ENCODE data around the gene CORO1C. TPM values are rescaled to one million over a fixed set of nuclear protein-coding genes. Genes with fewer than 3 reads are reported as not detected.

Gene CORO1C
- total RNA-seq, 3 donors from 2014 or later: 41.3 to 59.7 (median 47.7) TPM

DNA sequence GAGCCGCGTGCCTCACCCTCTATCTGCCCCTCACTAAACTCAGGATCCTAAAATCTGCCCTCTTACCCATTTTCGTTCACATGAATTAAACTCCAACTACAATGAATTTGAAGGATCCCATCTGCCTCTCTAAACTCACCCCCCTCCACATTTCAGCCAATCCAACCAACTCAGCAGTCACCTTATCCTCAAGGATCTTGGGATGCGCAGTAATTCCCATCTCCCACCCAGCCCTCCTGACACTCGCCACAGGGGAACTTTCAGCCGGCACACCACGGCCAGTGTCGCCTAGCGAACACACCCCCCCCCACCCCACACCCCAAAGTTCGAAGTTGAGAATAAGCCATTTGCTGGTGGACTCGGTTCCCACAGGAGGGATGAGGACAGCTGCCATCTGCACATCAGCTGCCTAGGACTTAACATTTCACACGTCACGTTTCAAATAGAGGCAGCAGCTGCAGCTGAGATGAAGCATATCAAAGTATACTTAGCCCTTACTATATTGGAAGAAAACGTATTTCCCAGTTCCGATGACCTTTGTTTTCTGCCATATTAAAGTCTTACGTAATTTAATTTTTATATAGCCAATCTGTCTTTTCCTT lies 88.9 kb downstream of the CORO1C start:
- DNase-seq (no peak), ATAC-seq (no peak)
- Mint-ChIP-seq H3K36me3 (ENCODE audit: insufficient read depth) (no peaks in the 10 kb centered on the region), H3K9me3 (no peaks in the 10 kb centered on the region), H3K4me1 (ENCODE audit: low read depth) (peaks cover 33% of the 10 kb centered on the region), H3K4me3 (no peak overlapping the region), H3K27me3 (ENCODE audit: low read depth) (no peaks in the 10 kb centered on the region)

DNA sequence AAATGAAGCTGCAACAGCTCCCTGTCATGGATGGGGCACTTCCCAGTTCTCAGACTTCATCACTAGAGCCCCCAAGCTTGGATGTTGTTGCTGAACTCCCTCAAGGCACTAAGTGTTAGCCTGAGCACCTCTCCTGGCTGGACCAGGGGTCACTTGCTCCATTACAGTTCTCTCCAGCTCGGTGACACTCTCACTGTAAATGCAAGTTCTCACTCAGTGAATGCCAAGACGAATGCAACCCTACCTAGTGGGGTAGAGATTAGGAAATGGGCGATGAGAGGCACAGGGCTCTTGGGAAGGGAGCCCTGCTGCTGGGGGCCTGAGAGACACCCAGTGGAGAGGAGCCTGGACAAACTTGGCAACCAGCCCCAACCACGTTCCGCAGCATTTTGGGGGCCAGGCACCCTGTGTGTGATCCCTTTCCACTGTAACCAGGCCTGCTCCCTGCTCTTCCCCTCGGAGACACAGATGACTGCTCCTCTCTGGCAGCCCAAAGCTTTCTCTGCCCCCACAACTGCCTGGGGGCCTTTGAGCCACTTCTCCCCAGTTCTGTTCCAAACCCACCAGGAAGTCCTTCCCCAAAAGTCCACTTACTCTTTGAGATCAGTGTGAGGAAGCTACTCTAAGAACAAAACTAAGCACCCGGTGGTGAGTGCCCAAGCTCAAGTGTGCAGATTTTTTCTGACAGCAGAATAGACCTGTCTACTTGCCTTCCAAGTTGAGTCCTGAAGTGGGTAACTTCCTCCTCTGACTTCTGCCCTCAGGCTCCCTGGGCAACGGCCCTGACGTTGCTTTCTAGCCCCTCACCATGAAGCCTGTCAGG lies 89.7 kb downstream of the CORO1C start:
- ATAC-seq (no peak), DNase-seq (no peak)
- no peaks in the 10 kb centered on the region for H3K9me3 Mint-ChIP-seq
- H3K27me3 Mint-ChIP-seq (ENCODE audit: low read depth): no peaks in the 10 kb centered on the region
- no peak overlapping the region for H3K4me3 Mint-ChIP-seq
- peaks cover 34% of the 10 kb centered on the region for H3K4me1 Mint-ChIP-seq (ENCODE audit: low read depth)
- no peaks in the 10 kb centered on the region for H3K36me3 Mint-ChIP-seq (ENCODE audit: insufficient read depth)

DNA sequence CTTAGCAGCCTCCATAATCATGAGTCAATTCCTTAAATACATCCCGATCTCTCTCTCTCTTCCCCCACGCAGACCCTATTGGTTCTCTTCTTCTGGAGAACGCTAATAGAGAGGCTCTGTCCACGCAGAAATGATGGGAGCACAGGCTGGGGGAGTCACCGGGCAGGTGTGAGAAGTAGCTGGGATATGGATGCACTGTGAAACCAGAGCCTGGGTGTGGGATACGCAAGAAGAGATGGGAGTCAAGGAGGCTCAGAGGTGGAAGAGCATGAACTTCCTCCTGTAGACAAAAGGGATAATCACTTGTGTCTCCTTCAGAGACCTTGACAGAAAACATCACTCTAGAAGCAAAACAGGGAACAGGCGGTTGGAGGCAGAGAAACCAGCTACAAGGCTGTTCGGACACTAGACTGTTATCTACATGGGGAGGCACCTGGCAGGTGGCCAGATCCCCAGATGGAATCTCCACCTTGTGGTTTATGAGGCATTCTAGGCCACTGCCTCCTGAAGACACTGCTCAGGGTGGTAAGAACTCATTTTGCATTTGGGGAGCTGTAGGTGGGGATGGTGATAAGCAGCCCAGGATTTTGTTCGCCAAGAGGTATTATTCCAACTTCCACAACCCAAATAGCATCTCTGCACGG lies 90.4 kb downstream of the CORO1C start:
- no peak for DNase-seq
- Mint-ChIP-seq H3K27me3 (ENCODE audit: low read depth) (no peaks in the 10 kb centered on the region), H3K4me3 (no peak overlapping the region), H3K9me3 (no peaks in the 10 kb centered on the region), H3K36me3 (ENCODE audit: insufficient read depth) (no peaks in the 10 kb centered on the region), H3K4me1 (ENCODE audit: low read depth) (peaks cover 33% of the 10 kb centered on the region)
- ATAC-seq: no peak

GRCh38 chr12:108638997-108639822 lies 92.1 kb downstream of the CORO1C start:
- no peak overlapping the region for H3K4me3 Mint-ChIP-seq
- peaks cover 40% of the 10 kb centered on the region for H3K4me1 Mint-ChIP-seq (ENCODE audit: low read depth)
- H3K27me3 Mint-ChIP-seq (ENCODE audit: low read depth): no peaks in the 10 kb centered on the region
- no peak for ATAC-seq
- DNase-seq: no peak
- no peaks in the 10 kb centered on the region for H3K9me3 Mint-ChIP-seq
- H3K36me3 Mint-ChIP-seq (ENCODE audit: insufficient read depth): no peaks in the 10 kb centered on the region

GRCh38 chr12:108638141-108638827 lies 93.0 kb downstream of the CORO1C start:
- H3K27me3 Mint-ChIP-seq (ENCODE audit: low read depth): no peaks in the 10 kb centered on the region
- DNase-seq (no peak), ATAC-seq (no peak)
- no peaks in the 10 kb centered on the region for H3K9me3 Mint-ChIP-seq
- peaks cover 49% of the 10 kb centered on the region for H3K4me1 Mint-ChIP-seq (ENCODE audit: low read depth)
- no peak overlapping the region for H3K4me3 Mint-ChIP-seq
- no peaks in the 10 kb centered on the region for H3K36me3 Mint-ChIP-seq (ENCODE audit: insufficient read depth)

- H3K4me3 Mint-ChIP-seq: no peak overlapping the region
- ATAC-seq (no peak), DNase-seq (no peak)
- no peaks in the 10 kb centered on the region for H3K9me3 Mint-ChIP-seq
- no peaks in the 10 kb centered on the region for H3K27me3 Mint-ChIP-seq (ENCODE audit: low read depth)
- peaks cover 55% of the 10 kb centered on the region for H3K4me1 Mint-ChIP-seq (ENCODE audit: low read depth)
- H3K36me3 Mint-ChIP-seq (ENCODE audit: insufficient read depth): no peaks in the 10 kb centered on the region
These were observed 93.9 kb downstream of the CORO1C start for GRCh38 chr12:108637222-108637971.

DNA sequence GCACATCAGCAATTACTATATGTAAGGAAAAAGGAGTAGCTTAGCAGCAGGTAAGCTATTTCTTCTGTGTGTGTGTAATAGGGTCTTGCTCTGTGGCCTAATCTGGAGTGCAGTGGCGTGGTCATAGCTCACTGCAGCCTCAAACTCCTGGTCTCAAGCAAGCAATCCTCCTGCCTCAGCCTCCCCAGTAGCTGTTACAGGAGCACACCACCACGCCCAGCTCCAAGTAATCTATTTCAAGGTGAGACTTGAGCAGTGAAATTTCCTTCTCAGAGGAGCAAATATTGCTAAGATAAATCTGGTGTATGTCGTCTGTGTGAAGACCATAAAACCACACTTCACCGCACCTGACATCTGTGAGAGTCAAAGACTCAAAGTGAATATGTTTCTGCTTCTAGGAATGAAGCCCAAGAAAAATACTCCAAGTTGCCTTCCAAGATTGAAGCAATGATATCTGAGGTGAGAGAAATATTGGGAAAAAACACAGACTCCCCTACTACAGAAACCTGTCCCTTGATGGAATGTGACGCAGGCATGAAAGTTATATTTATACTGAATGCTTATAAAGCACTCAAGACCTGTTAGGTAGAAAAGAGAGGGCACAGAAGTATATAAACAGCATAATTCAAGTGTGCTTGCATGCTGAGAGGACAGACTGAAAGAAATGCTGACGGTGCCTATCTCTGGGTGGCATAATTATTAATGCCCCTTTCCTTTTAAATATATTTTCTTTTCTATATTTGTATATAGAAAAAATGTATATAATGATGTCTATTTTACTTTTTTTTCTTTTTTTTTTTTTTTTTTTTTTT lies 95.1 kb downstream of the CORO1C start:
- DNase-seq: no peak
- Mint-ChIP-seq H3K4me1 (ENCODE audit: low read depth) (peaks cover 61% of the 10 kb centered on the region), H3K27me3 (ENCODE audit: low read depth) (no peaks in the 10 kb centered on the region), H3K36me3 (ENCODE audit: insufficient read depth) (no peaks in the 10 kb centered on the region), H3K4me3 (peak overlapping the region; percentile 17), H3K9me3 (no peaks in the 10 kb centered on the region)
- ATAC-seq: no peak

GRCh38 chr12:108635201-108635996 lies 95.9 kb downstream of the CORO1C start:
- Mint-ChIP-seq H3K9me3 (no peaks in the 10 kb centered on the region), H3K4me1 (ENCODE audit: low read depth) (peaks cover 64% of the 10 kb centered on the region), H3K36me3 (ENCODE audit: insufficient read depth) (no peaks in the 10 kb centered on the region), H3K4me3 (peak overlapping the region; percentile 86), H3K27me3 (ENCODE audit: low read depth) (no peaks in the 10 kb centered on the region)
- ATAC-seq: peak; percentile 15 to 26
- peak; percentile 23 for DNase-seq

GRCh38 chr12:108634341-108634751 lies 97.0 kb downstream of the CORO1C start:
- H3K4me3 Mint-ChIP-seq: peak overlapping the region; percentile 86
- H3K27me3 Mint-ChIP-seq (ENCODE audit: low read depth): no peaks in the 10 kb centered on the region
- no peaks in the 10 kb centered on the region for H3K36me3 Mint-ChIP-seq (ENCODE audit: insufficient read depth)
- ATAC-seq: peak in 1 of 2 donors; percentile 10
- H3K4me1 Mint-ChIP-seq (ENCODE audit: low read depth): peaks cover 67% of the 10 kb centered on the region
- H3K9me3 Mint-ChIP-seq: no peaks in the 10 kb centered on the region
- peak; percentile 45 for DNase-seq

DNA sequence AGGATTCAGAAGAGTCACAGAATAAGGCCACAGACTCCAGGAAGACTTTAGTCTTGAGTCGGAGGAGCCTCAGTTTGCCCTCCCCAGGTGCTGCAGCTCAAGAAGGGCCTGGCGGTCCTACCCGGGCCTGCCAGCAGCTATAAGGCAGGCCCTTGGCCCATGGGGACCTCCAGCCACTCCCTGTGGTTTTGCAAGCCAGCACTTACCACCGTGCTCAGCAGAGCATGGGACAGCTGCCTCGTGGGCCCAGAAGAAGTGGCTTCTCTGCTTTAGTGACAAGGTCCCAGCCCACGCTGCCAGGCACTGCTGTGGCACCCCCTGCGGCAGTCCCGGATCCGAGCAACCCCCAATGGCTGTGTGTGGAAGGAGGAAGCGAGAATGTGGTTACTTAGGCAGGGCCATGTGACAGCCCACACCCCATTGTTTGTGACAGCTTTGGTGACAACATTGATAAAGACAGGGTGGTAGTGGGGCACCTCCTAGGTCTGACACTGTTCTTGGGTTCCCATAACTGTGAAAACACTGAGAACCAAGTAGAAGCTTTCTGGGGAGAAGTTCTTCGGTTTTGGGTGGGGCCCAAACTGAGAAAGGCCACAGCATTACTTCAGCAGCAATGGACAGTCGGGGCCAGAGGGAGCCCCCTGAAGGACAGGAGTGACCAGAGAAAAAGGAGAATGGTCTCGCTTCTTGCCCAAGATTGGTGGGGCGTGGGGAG lies 97.6 kb downstream of the CORO1C start, which contains the start of gene SELPLG:
Gene SELPLG, minus strand, starts transcription at position 361 of the 715 bp plus-strand sequence. CDS start 9,587 bp downstream, outside the sequence.
- Mint-ChIP-seq H3K27me3 (ENCODE audit: low read depth) (no peaks in the 10 kb centered on the region), H3K36me3 (ENCODE audit: insufficient read depth) (no peaks in the 10 kb centered on the region), H3K9me3 (no peaks in the 10 kb centered on the region), H3K4me1 (ENCODE audit: low read depth) (peaks cover 68% of the 10 kb centered on the region), H3K4me3 (peak within 1 kb of the TSS; percentile 86)
- ATAC-seq (peak; percentile 69), DNase-seq (peak; percentile 76)

- peak overlapping the region; percentile 86 for H3K4me3 Mint-ChIP-seq
- no peaks in the 10 kb centered on the region for H3K9me3 Mint-ChIP-seq
- H3K36me3 Mint-ChIP-seq (ENCODE audit: insufficient read depth): no peaks in the 10 kb centered on the region
- ATAC-seq (no peak), DNase-seq (no peak)
- H3K4me1 Mint-ChIP-seq (ENCODE audit: low read depth): peaks cover 73% of the 10 kb centered on the region
- H3K27me3 Mint-ChIP-seq (ENCODE audit: low read depth): no peaks in the 10 kb centered on the region
These were observed 98.2 kb downstream of the CORO1C start for GRCh38 chr12:108633081-108633533.

Measured in activated T-cell treated with anti-CD3 and anti-CD28 coated beads, Interleukin-2, amount 50 U/mL, for 4 hours (primary cell).